GM10847 (cell line): Measurements from ENCODE around the gene COL4A3.

Experiments
- POLR2A ChIP-seq: IDR thresholded peaks from 2 replicates; pipeline ENCODE4 v1.6.1; 2011; ENCODE audit not compliant: insufficient read length; ENCODE audit errors: extremely low read depth

COL4A3 gene

GRCh38 chr2:227324995-227325838 is 160.8 kb downstream of the COL4A3 start, which contains the start of gene MFF:
MFF (plus strand) TSS chr2:227325251; CDS start chr2:227330666, 5,415 bp downstream.
- peak; percentile 65 for TF ChIP-seq POLR2A

- TF ChIP-seq POLR2A: no peak
These were observed 161.4 kb downstream of the COL4A3 start for GRCh38 chr2:227325839-227326195.

GRCh38 chr2:227326783-227327182 is 162.4 kb downstream of the COL4A3 start:
- TF ChIP-seq POLR2A: no peak

- no peak for TF ChIP-seq POLR2A
These were observed 171.3 kb downstream of the COL4A3 start for GRCh38 chr2:227335713-227336112.

- TF ChIP-seq POLR2A: no peak
These were observed 173.0 kb downstream of the COL4A3 start for GRCh38 chr2:227337442-227337841.

GRCh38 chr2:227339098-227339599 is 174.7 kb downstream of the COL4A3 start:
- no peak for TF ChIP-seq POLR2A

- TF ChIP-seq POLR2A: no peak
These were observed 175.7 kb downstream of the COL4A3 start for GRCh38 chr2:227340106-227340505.

GRCh38 chr2:227341553-227341952 is 177.1 kb downstream of the COL4A3 start:
- no peak for TF ChIP-seq POLR2A

GRCh38 chr2:227344231-227344630 is 179.8 kb downstream of the COL4A3 start:
- no peak for TF ChIP-seq POLR2A

- no peak for TF ChIP-seq POLR2A
These were observed 182.7 kb downstream of the COL4A3 start for GRCh38 chr2:227347117-227347516.

GRCh38 chr2:227348324-227348723 is 183.9 kb downstream of the COL4A3 start:
- TF ChIP-seq POLR2A: no peak

GRCh38 chr2:227349989-227350612 is 185.7 kb downstream of the COL4A3 start:
- no peak for TF ChIP-seq POLR2A

GRCh38 chr2:227351639-227352038 is 187.2 kb downstream of the COL4A3 start:
- no peak for TF ChIP-seq POLR2A

- TF ChIP-seq POLR2A: no peak
These were observed 195.9 kb downstream of the COL4A3 start for GRCh38 chr2:227360351-227360750.

GRCh38 chr2:227363756-227364155 is 199.3 kb downstream of the COL4A3 start:
- TF ChIP-seq POLR2A: no peak
